OCI-LY7 (cell line): ENCODE measurements around the gene ZCCHC4.

ENCODE experiments used
- CTCF ChIP-seq: fragments of 200-600 bp; sonication (generic); conservative IDR thresholded peaks from 2 replicates; pipeline ENCODE4 v1.5.1; 2014; ENCODE audit warnings: mild to moderate bottlenecking, antibody characterized with exemption, low read length, moderate library complexity, mixed read lengths
- EZH2phosphoT487 ChIP-seq: fragments of 200-600 bp; sonication (generic); IDR thresholded peaks from 2 replicates; pipeline ENCODE4 v1.6.1; 2018; ENCODE audit warnings: low read depth, borderline replicate concordance, mild to moderate bottlenecking, mixed run types, antibody characterized with exemption, low read length, moderate library complexity, mixed read lengths

- TF ChIP-seq CTCF: peak; percentile 99
- no peak for TF ChIP-seq EZH2phosphoT487
Observed at GRCh38 chr4:25312496-25313200, at the start of gene ZCCHC4.
